Germinal center (tissue), 1 donor: Measurements from ENCODE around the gene PDZD2.
"Not testable (repeated sequence)": the region's sequence is repeated elsewhere in the genome, so short reads cannot be mapped to it uniquely, and the experiment has no call there.

Source experiments
- DNase-seq: peaks from one replicate; pipeline ENCODE4 v3.0.0; 2012; ENCODE audit warnings: mixed read lengths, low spot score

The PDZD2 gene

DNA sequence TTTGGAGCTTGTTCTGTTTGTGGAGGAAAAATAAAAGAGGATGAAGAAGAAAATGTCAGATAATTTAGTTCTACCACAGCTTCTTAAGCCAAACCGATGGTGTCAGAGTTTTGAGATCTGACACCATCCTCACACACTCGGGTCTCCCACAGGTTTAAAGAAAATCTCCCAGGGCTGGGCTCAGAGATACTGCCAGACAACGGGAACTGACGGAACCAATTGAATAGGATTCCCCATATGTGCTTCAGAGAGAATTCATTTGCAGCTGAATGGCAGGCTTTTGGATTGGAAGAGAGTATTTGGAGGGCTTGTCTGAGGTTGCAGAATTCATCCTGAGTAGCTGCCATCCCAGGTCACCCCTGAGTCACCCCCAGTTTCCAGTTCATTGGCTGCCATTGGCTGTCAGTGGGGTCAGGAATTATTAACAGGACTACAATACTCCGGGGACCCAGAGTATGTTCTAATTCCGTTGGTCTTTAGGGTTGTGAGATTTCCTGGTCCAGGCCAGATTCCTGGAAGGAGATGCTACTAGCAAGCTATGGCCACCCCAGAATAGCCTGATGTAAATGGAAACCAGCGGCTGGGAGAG lies 131.3 kb downstream of the PDZD2 start:
- DNase-seq, result no peak

- DNase-seq, result peak; percentile 57
These were observed 132.1 kb downstream of the PDZD2 start for GRCh38 chr5:31770998-31771397.

DNA sequence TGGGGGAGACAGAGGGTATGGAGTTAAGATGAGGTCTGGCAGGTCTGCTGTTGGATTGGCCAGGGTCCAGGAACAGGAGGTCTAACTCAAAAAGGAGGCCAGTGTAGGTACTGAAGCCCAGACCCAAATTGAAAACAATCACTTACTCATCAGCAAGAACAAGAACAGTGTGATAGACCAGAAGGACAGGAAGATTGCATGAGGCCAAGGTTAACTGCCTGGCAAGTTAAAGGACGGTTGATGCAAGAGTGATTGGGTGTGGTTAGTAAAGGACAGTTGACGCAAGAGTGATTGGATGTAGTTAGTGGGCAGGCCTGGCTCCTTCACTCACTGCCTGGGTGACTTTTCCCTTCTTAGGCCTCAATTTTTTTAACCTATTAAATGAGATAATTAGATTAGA lies 132.6 kb downstream of the PDZD2 start:
- no peak for DNase-seq

DNA sequence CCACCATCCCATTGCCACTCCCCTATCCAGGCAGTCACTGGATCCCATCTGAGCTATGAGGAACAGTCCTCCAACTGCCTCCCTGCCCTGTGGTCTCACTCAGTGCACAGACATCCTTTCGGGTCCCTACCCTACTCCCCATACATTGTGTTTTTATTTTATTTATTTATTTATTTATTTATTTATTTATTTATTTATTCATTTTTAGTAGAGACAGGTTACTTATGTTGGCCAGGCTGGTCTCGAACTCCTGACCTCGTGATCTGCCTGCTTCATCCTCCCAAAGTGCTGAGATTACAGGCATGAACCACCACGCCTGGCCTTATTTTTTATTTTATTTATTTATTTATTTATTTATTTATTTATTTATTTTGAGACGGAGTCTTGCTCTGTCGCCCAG lies 137.4 kb downstream of the PDZD2 start:
- not testable (repeated sequence) for DNase-seq

GRCh38 chr5:31776976-31777651 lies 138.2 kb downstream of the PDZD2 start:
- no peak for DNase-seq

DNA sequence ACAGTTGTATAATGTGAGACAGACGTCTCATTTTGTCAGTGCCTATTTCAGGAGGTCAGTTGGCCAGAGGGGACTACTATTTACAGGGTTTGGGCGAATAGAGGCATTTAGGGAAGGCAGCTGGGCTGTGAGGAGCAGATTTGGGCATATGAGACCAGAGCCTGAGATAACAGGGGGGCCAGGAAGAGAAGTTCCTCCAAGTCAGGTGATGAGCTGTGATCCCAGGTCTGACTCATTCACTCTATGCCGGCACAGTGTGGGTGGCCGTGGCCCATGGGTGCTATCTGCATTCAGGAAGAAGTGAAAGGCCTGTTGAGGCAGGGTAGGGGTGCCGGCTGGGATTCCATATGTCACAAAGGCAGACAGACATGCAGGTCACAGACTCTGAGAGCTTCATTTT lies 142.8 kb downstream of the PDZD2 start:
- DNase-seq, result no peak

DNA sequence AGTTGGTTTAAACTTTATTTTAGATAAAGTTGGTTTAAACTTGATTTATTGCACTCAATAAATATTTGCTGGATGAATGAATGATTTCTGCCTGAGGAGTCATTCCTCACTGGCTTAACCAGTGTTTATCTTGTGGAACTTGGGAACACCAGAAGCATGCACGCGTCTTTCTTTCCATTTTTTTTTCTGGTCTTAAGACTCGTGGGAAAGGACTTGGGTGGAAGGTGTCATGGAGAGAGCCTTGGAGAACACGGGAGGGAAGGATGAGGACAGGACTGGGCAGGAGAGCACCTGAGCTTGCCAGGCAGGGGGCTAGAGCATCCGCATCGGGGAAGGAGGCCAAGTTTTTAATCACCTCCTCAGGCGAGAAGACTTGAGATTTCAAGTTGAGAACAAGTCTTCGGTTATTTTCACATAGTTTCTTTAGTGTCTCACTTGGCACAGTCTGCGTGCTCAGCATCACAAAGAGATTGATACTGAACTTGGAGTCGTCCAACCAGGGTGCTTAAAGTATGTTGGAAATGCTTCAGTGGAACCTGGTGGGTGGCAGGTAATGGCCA lies 144.2 kb downstream of the PDZD2 start:
- DNase-seq, result no peak

DNA sequence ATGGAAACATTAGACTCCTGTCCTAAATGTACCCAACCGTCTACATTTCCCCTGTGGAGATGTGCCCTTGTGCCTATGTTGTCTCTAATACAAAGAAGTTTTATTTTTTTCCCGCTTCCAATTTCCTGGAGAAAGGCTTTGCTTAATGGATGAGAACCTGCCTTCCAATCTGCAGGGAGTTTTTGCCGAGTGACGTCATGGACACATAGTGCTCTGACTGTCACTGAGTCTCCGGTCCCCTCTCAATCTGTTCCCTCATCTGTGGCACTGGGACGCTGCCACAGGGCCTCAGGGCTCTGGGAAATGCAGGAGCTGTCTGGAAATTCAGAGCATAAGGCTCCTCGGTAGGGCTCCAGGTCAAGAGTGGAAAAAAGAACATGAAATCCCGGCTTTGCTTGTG lies 144.8 kb downstream of the PDZD2 start:
- no peak for DNase-seq

GRCh38 chr5:31786090-31786631 lies 147.2 kb downstream of the PDZD2 start:
- no peak for DNase-seq

GRCh38 chr5:31794009-31794408 lies 155.1 kb downstream of the PDZD2 start:
- no peak for DNase-seq

DNA sequence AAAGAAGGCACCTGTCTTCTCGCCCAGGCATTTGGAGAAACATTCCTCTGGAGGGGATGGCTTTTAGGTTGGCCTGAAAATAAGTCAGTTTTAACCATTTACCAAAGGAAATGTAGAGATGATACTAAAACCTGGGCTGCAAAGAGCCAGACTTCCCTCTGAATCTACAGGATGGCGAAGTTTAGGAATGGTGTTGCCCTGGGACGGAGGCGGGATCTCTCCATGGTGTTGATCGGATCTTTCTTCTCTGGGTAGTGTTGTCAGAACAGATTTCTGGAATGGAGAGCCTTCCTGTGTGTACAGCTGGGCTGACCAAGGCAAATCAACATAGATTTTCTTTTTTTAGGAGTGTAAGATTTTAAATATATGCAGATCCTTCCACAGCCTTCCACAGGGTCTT lies 159.2 kb downstream of the PDZD2 start:
- no peak for DNase-seq

GRCh38 chr5:31800351-31800750 lies 161.4 kb downstream of the PDZD2 start:
- DNase-seq, result no peak

DNA sequence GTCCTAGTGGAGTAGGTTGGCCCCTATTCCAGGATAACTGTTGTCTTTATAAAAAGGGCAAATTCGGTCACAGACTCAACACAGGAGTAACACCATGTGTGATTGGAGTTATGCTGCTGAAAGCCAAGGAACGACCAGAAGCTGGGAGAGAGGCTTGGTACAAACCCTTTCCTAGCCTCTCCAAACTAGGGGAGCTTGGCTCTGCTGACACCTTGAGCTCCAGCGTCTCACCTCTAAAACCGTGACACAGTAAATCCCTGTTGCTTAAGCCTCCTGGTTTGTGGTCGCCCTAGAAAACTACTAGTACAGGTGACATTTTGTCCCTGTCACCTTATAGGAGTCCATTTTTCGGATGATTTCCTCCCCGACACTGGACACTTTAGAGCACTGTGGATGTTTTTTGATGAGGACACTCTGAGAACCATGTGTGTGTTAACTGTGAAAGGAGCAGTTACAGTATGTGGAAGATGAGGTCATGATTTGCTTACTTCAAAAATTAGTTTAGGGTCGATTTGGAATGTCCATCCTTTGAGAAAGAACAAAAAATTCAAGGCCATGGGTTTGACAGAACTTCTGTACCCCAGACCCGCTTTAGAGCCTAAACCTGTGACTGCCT lies 167.0 kb downstream of the PDZD2 start:
- no peak for DNase-seq

DNA sequence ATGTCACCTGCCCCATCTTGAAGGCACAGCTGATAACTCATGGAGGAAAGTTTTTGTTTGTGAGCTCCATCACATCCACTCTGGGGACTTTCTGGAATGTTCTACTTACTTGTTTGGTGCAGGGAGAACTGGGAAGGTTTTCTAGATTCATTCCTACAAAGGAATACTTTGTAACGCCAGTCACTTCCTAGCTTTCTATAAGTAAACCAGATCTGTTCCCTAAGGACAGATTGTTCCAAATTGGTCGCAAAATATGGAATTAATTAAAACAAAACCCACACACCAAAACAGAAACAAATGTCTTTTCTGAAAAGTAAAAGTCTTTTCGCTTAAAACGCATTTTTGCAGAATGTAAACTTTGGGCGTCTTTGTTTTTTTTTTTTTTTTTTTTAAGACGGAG lies 167.6 kb downstream of the PDZD2 start:
- no peak for DNase-seq

DNA sequence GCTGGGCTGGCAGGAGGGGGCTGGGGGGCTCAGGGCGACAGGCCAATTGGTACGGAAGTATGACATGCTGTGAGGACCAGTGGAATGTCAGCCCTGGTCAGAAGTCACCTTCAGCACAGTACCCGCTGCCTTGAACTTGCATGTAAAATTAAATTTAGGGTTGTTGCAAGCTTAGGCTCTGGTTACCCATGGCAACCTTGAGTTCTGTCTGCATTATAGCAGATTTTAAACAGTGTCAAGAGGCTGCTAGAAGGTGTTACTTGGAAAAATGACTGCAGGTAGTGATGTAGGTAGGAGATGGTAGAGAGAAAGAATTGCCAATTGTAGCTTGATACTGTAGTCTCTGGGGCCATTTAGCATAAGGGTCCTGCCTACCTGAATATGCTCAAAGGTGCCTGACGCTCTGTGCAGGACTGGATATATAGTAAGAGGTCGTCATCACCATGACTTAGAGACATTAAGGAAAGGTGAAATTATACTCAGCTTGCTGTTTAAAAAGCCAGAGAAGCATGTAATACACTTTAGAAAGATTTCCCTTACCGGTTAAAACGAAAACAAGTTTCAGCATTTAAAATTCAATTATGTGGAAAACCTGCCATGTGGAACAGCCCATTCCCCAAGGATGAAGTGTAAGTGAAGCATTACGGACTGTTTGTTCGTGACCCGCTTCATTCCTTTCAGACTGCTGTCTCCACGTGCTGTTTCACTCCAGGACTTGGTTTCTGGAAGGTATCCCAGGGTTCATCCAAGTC lies 169.0 kb downstream of the PDZD2 start:
- no peak for DNase-seq

DNA sequence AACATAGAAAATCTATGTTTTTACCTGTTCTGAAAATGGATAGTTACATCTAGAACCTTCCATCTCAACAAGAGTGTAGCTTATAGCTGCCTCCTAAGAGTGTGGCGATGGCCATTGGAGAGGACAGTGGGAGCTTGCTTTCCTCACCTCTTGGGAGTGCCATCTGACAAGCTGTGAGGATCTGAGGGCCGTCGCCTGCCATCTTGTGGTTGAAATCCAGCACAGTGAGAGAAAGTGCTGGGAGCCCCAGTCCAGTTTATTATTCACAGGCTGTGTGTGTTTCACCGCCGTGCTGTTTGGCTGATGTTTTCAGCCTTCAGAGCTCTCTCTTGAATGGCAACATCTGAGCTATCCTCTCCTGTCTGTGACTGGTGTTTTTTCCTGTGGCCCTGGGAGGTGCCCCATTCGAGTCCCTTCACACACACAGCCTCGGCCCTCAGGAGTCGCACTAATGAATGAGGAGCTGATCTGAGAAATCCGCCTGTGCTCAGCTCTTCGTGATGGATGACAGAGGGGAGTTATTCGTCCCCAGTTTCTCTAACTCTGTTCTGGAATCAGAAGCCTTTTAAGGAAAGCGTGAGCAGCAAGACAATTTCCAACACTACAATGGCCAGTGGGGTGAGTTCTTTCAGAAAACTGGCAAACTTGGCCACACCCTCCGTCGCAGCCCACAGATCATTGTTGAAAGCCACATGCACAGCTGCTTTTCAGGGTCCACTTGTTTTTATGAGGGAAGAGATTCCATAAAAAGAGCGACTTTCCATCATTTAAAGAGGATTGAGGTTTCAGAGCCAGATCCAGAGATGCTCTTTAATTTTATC lies 170.3 kb downstream of the PDZD2 start:
- DNase-seq, result peak; percentile 42

DNA sequence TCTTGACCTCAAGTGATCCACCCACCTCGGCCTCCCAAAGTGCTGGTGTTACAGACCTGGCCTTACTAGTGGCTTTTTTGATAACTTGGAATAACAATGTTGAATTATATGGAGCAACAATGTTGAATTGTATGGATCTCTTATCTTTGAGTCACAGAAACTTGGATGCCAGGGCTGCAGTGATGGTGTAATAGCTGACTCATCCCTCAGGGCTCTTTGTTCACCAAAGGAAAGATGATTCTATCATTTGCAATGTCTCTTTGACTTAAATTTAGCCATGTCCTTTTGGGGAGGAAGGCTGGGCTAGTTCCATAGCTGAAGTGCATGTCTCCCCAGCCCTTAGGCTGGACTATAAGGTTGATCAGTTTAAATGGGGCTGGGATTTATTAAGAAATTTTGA lies 172.3 kb downstream of the PDZD2 start:
- DNase-seq, result no peak

- DNase-seq, result no peak
These were observed 176.4 kb downstream of the PDZD2 start for GRCh38 chr5:31815376-31815775.

DNA sequence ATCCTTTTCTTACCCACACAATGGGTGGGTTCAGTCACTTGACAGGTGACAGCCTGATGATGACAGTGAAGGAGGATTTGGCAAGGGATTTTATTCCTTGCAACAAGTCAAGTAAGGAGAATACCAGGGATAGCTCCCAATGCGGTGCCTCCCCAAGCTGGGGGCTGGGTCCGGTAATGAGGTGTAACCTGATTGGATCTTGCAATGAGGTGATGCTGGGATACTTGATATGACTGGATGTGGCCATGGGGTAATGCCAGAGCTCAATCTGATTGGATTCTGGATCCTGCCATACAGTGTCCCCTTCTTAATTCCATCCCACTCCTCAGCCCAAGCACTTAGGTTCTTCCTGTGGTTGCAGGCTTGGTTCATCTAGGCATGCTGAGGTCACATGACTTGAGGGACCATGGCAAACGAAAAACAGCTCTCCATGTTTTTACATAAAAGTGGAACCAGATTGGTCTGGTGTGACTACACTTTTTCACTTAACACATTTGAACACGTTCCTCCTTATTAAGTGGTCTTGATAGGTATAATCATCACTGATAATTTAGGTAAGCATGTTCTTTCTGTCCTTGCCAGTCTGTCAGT lies 181.1 kb downstream of the PDZD2 start:
- DNase-seq, result no peak

DNA sequence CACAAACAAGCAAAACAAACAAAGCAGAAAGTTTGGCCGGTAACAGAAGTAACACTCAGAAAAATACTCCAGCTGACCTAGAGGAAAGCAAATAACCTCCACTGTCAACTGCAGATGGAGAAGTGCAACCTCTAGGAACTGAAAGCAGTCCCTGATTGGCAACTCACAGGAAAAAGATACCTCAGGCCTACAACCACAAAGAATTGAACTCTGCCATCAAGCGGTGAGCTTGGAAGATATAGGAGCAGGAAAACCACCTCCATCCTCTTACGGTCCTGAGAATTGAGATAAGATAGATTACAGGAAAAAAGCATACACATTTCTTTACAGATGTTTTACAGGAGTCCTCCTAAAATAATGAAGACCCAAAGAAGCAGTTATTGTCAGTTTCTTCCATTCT lies 184.5 kb downstream of the PDZD2 start:
- no peak for DNase-seq

DNA sequence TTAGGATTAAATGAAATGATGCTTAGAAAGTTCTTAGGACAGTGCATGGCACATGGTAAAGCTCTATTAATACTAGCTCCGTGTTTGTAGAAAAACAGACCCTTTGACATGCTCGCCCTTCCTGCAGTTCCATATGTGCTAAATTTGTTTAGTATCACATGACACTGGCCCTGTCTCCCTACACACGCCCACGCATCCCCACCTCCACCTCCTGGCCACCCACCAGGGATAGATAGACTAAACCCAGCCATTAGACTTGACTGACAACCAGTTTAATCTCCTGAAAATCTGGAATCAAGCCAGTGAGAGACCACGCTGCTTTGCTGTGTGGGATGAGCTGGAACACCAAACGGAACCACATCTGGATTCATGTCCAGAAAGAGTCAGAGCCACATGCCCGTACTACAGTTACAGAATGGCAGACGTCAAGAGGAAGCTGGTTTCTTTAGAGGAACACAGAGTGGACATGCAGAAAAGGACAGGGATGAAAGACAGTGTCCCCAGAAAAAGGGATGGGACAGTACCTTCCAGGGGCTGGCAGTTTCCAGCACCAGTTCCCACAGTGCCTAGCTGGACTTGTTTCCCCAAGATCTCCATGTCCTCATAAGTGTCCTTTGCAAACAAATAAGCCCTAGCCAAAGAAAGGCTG lies 186.1 kb downstream of the PDZD2 start:
- no peak for DNase-seq
